SHP77 (cell line): ENCODE data around the gene ACTL7A.
"Not testable (repeated sequence)": the region's sequence is repeated elsewhere in the genome, so short reads cannot be mapped to it uniquely, and the experiment has no call there.

ENCODE experiments used
- DNase-seq, 2 experiments: peaks; one replicate each; lab custom pipeline; 2025; lab: John Stamatoyannopoulos, UW

The ACTL7A gene

GRCh38 chr9:108877524-108877923, 15.5 kb downstream of the ACTL7A start:
- no peak for DNase-seq

GRCh38 chr9:108880738-108881316, 18.8 kb downstream of the ACTL7A start:
- DNase-seq = no peak

GRCh38 chr9:108882052-108882888, 20.2 kb downstream of the ACTL7A start:
- no peak for DNase-seq

- DNase-seq = no peak
Observed at GRCh38 chr9:108883085-108883484, 21.0 kb downstream of the ACTL7A start.

- DNase-seq = no peak
Observed at GRCh38 chr9:108884701-108885100, 22.6 kb downstream of the ACTL7A start.

- peak; percentile 74 to 78 for DNase-seq
Observed at GRCh38 chr9:108885643-108886348, 23.7 kb downstream of the ACTL7A start.

GRCh38 chr9:108886594-108887271, 24.7 kb downstream of the ACTL7A start:
- not testable (repeated sequence) for DNase-seq

- DNase-seq = no peak
Observed at GRCh38 chr9:108889649-108890067, 27.6 kb downstream of the ACTL7A start.

GRCh38 chr9:108894225-108894997, 32.3 kb downstream of the ACTL7A start:
- no peak for DNase-seq

GRCh38 chr9:108897324-108898096, 35.4 kb downstream of the ACTL7A start:
- no peak for DNase-seq

- not testable (repeated sequence) for DNase-seq
Observed at GRCh38 chr9:108899023-108899695, 37.1 kb downstream of the ACTL7A start.

- no peak for DNase-seq
Observed at GRCh38 chr9:108900176-108900575, 38.1 kb downstream of the ACTL7A start.

GRCh38 chr9:108903420-108904103, 41.5 kb downstream of the ACTL7A start:
- DNase-seq = no peak

GRCh38 chr9:108904161-108904560, 42.1 kb downstream of the ACTL7A start:
- DNase-seq = no peak

GRCh38 chr9:108905494-108905893, 43.4 kb downstream of the ACTL7A start:
- no peak for DNase-seq

GRCh38 chr9:108910402-108910801, 48.3 kb downstream of the ACTL7A start:
- DNase-seq = no peak

GRCh38 chr9:108910914-108911313, 48.8 kb downstream of the ACTL7A start:
- DNase-seq = no peak

GRCh38 chr9:108911820-108912219, 49.8 kb downstream of the ACTL7A start:
- DNase-seq = no peak
